Measurements from ENCODE around the gene FRMD7.
"Not testable (repeated sequence)": the region's sequence is repeated elsewhere in the genome, so short reads cannot be mapped to it uniquely, and the experiment has no call there.

Gene FRMD7, protein sequence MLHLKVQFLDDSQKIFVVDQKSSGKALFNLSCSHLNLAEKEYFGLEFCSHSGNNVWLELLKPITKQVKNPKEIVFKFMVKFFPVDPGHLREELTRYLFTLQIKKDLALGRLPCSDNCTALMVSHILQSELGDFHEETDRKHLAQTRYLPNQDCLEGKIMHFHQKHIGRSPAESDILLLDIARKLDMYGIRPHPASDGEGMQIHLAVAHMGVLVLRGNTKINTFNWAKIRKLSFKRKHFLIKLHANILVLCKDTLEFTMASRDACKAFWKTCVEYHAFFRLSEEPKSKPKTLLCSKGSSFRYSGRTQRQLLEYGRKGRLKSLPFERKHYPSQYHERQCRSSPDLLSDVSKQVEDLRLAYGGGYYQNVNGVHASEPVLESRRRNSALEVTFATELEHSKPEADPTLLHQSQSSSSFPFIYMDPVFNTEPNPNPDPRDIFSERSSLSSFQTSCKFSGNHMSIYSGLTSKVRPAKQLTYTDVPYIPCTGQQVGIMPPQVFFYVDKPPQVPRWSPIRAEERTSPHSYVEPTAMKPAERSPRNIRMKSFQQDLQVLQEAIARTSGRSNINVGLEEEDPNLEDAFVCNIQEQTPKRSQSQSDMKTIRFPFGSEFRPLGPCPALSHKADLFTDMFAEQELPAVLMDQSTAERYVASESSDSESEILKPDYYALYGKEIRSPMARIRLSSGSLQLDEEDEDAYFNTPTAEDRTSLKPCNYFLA

GRCh38 chrX:132127743-132128142 lies at the start of gene FRMD7:
TSS of gene FRMD7 (minus strand) at chrX:132128020. CDS start at chrX:132127844, 176 bp downstream.
- no peak for DNase-seq

GRCh38 chrX:132173647-132174046 lies 45.8 kb upstream of the FRMD7 start:
- DNase-seq, result no peak

GRCh38 chrX:132171881-132172280 lies 44.1 kb upstream of the FRMD7 start:
- DNase-seq, result no peak

DNA sequence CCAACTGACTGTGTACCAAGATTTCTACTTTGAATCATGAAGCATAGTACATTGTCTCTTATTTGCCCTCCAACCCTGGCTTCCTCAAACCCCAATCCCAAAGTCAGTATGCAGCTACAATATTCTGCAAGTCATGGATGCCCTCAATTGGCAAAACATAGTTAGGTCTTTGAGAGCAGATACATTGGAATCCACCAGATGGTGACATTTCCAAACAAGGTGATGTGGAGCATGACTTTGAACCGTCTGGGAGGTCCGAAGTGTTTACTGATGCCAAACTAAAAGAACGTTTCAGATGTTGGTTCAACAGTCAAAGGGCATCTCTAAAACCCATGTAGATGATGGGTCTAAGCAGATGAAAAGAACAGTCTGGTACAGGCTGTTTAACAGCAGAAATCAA lies 43.7 kb upstream of the FRMD7 start:
- no peak for DNase-seq

GRCh38 chrX:132169554-132169953 lies 41.7 kb upstream of the FRMD7 start:
- no peak for DNase-seq

- no peak for DNase-seq
Observed at GRCh38 chrX:132165651-132166050, 37.8 kb upstream of the FRMD7 start.

DNA sequence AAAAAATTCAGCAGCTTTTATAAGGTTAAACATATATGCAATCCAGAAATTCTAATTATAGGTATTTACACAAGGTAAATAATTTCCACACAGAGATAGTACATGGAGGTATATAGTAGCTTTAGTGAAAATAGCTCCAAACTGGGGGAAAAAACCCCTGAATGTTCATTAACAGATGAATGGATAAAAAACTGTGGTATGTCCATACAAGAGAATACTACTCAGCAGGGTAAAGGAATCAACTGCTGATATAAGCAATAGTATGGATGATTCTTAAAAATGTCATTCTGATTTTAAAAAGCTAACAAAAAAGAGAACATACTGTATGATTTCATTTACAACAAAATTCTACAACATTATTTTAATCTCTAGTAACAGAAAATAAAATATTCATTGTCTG lies 37.2 kb upstream of the FRMD7 start:
- no peak for DNase-seq

- DNase-seq, result not testable (repeated sequence)
Observed at GRCh38 chrX:132163094-132163493, 35.3 kb upstream of the FRMD7 start.

GRCh38 chrX:132153166-132153565 lies 25.3 kb upstream of the FRMD7 start:
- DNase-seq, result no peak

DNA sequence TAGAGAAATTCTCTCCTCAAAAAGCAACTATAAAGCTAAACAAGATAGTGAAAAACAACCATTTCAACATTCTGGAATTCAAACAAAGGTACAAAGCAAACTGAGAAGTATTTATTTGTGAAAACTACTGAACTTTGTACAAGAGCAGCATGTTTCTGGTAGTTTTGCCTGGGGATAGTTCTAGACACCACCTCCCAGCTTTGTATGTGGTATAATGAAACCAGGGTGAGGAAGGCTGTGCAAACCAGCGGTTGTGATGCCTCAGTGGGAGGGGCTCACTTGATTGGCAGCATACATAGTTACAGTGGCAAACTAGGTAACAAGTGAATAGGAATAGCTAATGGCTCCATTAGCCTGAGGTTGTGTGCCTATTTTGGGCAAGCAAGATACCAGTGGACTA lies 18.6 kb upstream of the FRMD7 start:
- DNase-seq, result no peak

DNA sequence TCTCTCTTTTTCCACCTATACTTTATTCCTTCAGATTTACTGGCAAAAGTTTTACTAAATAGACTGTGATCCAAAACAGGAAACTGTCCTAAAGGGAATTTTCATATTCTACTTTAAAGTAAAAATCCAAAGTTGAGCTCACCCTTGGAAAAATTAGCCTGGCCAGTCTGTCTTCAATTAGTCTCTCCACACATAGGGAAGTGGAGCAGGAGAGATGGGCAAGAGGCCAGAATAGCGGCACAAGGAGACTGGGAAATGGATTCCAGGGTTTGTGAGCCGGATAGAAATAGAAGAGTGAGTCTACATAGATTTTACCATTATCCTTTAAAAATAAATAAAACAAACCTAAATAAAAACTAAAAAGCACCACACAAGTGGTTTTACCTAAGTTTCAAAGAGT lies 16.2 kb upstream of the FRMD7 start:
- no peak for DNase-seq

DNA sequence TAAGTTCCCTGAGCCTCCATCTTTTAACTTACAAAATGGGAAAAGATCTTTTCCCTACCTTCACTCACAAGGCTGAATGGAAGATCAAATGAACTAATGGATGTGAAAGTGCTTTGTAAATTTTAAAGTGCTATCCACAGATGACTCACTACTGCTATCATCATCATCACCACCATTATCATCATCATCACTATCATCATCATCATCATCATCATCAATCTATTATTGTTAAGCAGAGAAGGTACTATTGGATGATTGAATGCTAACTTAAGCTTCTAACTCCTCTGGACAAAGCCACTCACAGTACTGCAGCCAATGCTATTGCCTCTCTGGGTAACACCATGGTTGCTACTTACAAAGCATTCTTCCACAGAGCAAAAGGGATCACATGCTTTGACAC lies 1.9 kb downstream of the FRMD7 start:
- DNase-seq, result no peak

DNA sequence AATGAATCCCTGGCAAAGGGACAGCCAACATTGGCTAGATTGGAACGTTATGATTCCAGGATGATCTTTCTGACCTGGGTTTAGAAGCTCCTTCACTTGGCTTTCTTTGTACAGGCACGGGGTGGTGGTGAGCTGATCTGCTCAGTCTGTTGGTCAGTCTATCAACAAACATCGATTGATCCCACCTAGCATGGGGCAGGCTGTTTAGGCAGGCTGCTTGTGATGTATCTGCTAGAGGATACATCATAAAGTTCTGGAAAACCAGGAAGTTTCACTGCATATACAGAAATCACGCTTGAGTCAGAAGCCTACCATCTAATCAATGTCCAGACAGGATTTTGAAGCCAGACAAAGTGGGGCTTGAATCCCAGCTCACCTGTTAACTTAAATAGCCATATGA lies 6.9 kb downstream of the FRMD7 start:
- DNase-seq, result no peak

- DNase-seq, result no peak
Observed at GRCh38 chrX:132119821-132120515, 7.9 kb downstream of the FRMD7 start.

- DNase-seq, result no peak
Observed at GRCh38 chrX:132119283-132119682, 8.5 kb downstream of the FRMD7 start.

DNA sequence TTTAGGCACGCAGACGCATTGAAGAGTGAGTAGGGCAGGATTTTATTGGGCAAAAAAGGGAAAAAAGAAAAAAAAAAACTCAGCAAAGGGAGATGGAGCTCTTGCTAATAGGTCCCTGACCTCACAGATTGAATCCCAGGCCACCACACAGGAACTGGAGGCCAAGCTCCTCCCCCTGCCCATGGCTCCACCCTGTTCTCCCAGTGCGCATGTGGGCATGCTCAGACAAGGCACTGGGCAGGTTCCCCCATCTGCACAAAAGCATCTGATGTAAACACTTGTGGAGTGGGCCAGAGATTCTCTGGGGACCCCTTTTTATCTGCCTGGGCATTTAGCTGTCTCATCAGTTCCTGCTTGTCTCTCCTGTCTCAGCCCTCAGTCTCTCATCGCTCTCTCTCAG lies 9.5 kb downstream of the FRMD7 start:
- no peak for DNase-seq

- DNase-seq, result no peak
Observed at GRCh38 chrX:132115792-132116191, 12.0 kb downstream of the FRMD7 start.

GRCh38 chrX:132114607-132115006 lies 13.2 kb downstream of the FRMD7 start:
- DNase-seq, result no peak

DNA sequence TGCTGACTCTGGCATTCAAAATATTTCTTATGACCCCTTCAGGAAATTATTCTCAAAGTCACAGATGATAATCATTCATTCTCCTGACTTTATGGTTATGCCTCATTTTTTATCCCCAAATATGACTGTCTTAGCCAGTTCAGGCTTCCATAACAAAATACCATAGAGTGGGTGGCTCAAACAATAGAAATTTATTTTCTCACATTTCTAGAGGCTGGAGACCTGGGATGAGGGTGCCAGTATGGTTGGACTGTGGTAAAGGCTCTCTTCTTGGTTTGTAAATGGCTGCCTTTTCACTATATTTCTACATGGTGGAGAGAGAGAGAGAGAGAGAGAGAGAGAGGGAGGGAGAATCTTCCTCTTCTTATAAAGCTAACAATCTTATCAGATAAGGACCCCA lies 20.5 kb downstream of the FRMD7 start:
- DNase-seq, result no peak

GRCh38 chrX:132101799-132102198 lies 26.0 kb downstream of the FRMD7 start:
- DNase-seq, result no peak

DNA sequence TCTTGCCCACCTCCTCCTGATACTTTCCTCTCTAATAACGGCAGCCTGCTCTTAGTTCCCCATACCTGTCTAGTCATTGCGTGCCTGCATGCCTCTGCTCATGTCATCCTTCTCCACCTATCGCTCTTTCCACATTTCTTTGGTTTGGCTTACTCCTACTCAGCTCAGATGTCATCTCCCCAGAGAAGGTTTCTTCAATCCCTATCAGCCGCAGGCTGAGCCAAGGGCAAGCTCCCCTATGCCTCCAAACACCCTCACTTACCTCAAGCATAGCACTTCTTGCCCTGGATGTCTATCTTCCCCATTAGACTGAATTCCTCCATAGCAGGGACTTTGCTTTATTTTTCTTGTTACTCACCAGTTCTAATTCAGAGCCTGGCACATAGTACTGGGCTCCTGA lies 26.6 kb downstream of the FRMD7 start:
- no peak for DNase-seq

DNA sequence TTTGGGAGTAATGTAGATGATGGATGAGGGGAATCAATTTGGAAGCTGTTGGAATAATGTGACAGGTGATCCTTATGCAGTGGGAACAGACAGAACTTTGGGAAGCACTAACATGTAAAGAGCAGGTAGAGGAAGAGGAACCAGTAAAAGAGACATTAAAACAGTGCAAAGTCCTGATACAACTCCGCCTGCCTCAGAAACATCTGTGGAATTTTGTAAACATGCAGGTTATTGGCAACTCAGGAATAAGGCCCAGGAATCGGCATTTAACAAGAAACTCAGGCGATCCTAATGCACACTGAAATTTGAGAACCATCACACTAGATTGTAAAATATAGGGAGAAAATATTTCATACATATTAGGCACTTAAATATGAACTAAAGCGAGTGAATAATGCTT lies 29.1 kb downstream of the FRMD7 start:
- DNase-seq, result not testable (repeated sequence)

DNA sequence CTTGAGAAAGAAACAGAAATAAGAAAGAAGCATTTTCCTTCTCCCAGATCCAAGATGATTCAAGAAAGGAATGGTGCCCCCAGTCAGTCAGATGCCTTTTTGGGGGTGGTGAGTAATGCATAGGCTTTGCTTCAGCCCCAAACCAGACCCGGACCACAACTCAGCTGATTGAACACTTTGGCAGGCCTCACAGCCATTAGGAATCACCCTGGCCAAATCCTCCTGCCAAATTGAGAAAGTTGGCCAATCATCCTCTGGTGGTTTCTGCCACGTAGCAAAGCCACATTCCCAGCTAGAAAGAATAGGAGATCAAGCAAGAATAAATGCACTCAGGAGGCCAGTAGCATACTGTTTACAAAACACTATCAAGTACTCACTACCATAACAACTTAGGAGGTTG lies 33.7 kb downstream of the FRMD7 start:
- DNase-seq, result no peak

Measured in C1 segment of cervical spinal cord (tissue), 14 donors.